Measurements from ENCODE around the gene VWCE.
"Not testable (repeated sequence)": the region's sequence is repeated elsewhere in the genome, so short reads cannot be mapped to it uniquely, and the experiment has no call there.

The VWCE gene

DNA sequence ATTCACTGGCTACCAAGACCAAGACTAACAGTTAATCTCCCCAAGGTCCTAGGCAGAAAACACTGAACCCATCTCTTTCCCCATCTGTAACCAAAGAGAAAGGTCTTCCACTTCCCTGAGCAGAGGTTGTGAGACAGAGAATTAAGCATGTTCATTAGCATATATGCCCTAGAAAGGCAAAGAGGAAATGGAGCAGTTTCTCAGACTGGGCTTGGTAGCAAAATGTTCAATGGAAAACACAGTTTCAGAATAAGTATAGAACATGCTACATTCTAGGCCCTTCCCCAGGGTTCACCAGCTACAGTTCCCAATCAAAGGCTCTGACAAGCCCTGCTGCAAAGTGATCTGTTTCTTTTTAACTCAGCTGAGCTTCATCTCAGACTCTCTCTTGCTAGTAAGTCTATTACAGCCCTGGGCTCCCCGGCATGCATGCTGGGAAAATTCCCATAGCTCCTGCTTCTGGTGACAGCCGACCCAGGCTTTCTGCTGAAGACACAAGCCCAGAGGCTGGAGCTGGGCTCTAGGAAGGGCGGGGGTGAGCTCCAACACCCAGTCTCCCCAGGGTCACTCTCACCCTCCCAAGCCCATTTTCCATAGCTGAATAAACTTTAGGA is 81.3 kb downstream of the VWCE start:
- not testable (repeated sequence) for DNase-seq (ENCODE audit: low read depth in 3 of 3, low spot score in 1 of 3)

DNA sequence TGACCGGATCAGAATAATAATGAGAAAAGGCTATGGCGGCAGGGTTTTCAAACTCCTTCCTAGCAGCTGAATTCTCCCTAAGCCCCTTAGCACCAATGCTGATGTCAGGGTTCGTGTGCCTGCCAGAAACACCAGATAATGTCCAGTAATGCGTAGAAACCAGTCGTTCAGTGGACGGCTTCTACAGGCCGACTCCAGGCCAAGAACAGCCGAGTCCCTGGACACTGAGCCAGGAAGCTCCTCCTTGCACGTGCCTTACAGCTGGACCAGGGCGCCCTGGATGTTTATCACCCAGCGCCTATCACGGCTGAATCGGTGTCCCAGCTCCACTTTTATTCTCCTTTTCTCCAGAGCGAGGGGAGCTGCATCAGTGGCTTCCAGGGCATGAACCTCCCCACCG is 82.9 kb downstream of the VWCE start:
- DNase-seq (ENCODE audit: low read depth in 3 of 3, low spot score in 1 of 3), result not testable (repeated sequence)

DNA sequence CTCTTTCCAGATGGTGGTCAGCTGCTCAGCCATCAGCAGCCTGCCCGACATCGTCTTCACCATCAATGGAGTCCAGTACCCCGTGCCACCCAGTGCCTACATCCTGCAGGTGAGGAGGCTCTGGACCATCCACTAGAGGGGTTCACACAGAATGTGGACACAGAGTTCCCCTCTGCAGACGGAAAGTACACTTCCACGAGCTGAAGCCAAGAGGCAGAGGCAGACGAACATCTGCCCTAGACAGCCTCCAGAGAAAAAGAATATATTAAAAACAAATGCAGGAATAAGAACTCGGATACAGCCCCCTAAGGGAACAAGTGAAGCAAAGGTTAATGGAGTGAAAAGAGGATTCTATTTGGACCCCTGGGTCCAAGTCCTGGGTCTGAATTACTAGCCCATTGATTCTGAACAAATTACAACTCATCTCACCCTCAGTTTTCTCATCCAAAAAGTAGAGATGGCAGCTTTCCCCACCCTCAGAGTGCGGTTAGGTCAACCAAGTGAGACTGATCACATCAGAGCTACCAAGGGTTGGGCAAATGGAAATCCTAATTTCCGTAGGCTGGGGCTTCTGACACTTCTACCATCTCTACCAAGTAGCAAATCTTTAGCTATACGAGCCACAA is 83.7 kb downstream of the VWCE start:
- DNase-seq (ENCODE audit: low read depth in 3 of 3, low spot score in 1 of 3), result not testable (repeated sequence)

DNA sequence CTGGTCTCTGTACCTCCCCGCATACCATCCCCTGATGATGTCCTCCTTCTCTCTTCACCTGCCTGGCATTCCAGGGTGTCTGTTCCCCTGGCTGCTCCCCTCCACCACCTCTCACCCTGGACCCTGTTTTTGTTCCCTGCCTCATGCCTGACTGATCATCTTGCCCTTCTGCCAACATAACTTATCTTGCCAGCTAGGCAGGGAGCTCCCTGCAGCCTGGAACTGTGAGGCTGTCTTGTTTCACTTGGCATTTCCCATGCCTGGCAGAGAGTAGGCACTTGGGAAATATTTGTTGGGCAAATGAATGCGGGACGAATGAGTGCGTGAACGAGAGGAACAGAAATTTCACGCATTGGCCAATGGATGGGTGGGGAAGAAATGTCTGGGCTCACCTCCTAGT is 84.5 kb downstream of the VWCE start:
- DNase-seq (ENCODE audit: low read depth in 3 of 3, low spot score in 1 of 3), result not testable (repeated sequence)
